Ascending aorta (tissue), 2 donors: ENCODE data around the gene POC1A. TPM values are rescaled to one million over a fixed set of nuclear protein-coding genes. Genes with fewer than 3 reads are reported as not detected.

ENCODE experiments used
- DNase-seq, 2 donors: peaks; one replicate each; pipeline ENCODE4 v3.0.0-alpha.2; 2019; ENCODE audit warnings: low spot score in 2 of 2
- H3K27ac ChIP-seq, 2 donors: fragments of 200-600 bp; sonication (generic); one replicate each; pipeline ENCODE4 v1.5.1; 2016 to 2017; ENCODE audit warnings: mild to moderate bottlenecking in 1 of 2
- H3K27me3 ChIP-seq: fragments of 200-600 bp; sonication (generic); one replicate; pipeline ENCODE4 v1.5.1; 2017
- H3K36me3 ChIP-seq, 2 donors: fragments of 200-600 bp; sonication (generic); one replicate each; pipeline ENCODE4 v1.5.1; 2016
- H3K4me1 ChIP-seq, 2 donors: fragments of 200-600 bp; sonication (generic); one replicate each; pipeline ENCODE4 v1.5.1; 2016 to 2017; ENCODE audit warnings: mild to moderate bottlenecking in 1 of 2
- H3K4me3 ChIP-seq, 2 donors: fragments of 200-600 bp; sonication (generic); one replicate each; pipeline ENCODE4 v1.5.1; 2016 to 2017; ENCODE audit warnings: mild to moderate bottlenecking in 1 of 2
- H3K9me3 ChIP-seq, 2 donors: fragments of 200-600 bp; sonication (generic); one replicate each; pipeline ENCODE4 v1.5.1; 2016
- intact Hi-C: fragments of 100-400 bp; cut with DNase I; formaldehyde crosslinking; loops from one replicate; pipeline ENCODE4 v1.15.1; 2023
- total RNA-seq: library from RNA; depleted of rRNA; stranded (reverse); fragments of >200 nt; gene quantifications from one replicate; pipeline ENCODE4 v1.1.0, GENCODE V29; 2016
- TF ChIP-seq, protein P1 (sequence below), 3 experiments: fragments of 200-600 bp in 2 of 3; fragments of 450-650 bp in 1 of 3; sonication (generic) in 2 of 3; IDR thresholded peaks; one replicate each; pipeline ENCODE4 v1.5.1; 2016 to 2019; ENCODE audit warnings: antibody characterized with exemption in 3 of 3, mild to moderate bottlenecking in 1 of 3, moderate library complexity in 1 of 3

POC1A gene
- total RNA-seq, 1 donor from 2014 or later = not detected

GRCh38 chr3:52121813-52122212, 32.4 kb downstream of the POC1A start:
- H3K4me3 ChIP-seq = no peak overlapping the region
- no peaks in the 10 kb centered on the region for H3K27me3 ChIP-seq
- TF ChIP-seq, protein P1, sequence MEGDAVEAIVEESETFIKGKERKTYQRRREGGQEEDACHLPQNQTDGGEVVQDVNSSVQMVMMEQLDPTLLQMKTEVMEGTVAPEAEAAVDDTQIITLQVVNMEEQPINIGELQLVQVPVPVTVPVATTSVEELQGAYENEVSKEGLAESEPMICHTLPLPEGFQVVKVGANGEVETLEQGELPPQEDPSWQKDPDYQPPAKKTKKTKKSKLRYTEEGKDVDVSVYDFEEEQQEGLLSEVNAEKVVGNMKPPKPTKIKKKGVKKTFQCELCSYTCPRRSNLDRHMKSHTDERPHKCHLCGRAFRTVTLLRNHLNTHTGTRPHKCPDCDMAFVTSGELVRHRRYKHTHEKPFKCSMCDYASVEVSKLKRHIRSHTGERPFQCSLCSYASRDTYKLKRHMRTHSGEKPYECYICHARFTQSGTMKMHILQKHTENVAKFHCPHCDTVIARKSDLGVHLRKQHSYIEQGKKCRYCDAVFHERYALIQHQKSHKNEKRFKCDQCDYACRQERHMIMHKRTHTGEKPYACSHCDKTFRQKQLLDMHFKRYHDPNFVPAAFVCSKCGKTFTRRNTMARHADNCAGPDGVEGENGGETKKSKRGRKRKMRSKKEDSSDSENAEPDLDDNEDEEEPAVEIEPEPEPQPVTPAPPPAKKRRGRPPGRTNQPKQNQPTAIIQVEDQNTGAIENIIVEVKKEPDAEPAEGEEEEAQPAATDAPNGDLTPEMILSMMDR (IDR thresholded peaks at IDR 0.05) = no peak
- peaks cover 0 to 6% of the 10 kb centered on the region in 2 donors for H3K4me1 ChIP-seq
- intact Hi-C loops = loop anchor here (2.0 to 5.0 kb wide), 2 partner anchors 31 to 50 kb away; no protein-coding TSS in a partner anchor
- H3K27ac ChIP-seq = peak overlapping the region; percentile 13 to 69
- H3K9me3 ChIP-seq = no peaks in the 10 kb centered on the region
- DNase-seq = no peak
- no peaks in the 10 kb centered on the region for H3K36me3 ChIP-seq

GRCh38 chr3:52121464-52121805, 32.8 kb downstream of the POC1A start:
- intact Hi-C loops = loop anchor here (5.0 kb wide), 1 partner anchor 49 kb away; no protein-coding TSS in a partner anchor
- no peak for DNase-seq
- TF ChIP-seq, protein P1 (IDR thresholded peaks at IDR 0.05) = no peak
- no peaks in the 10 kb centered on the region for H3K27me3 ChIP-seq
- H3K9me3 ChIP-seq = no peaks in the 10 kb centered on the region
- no peaks in the 10 kb centered on the region for H3K36me3 ChIP-seq
- H3K27ac ChIP-seq = peak overlapping the region; percentile 13 to 69
- H3K4me1 ChIP-seq = peaks cover 0 to 6% of the 10 kb centered on the region in 2 donors
- H3K4me3 ChIP-seq = no peak overlapping the region

DNA sequence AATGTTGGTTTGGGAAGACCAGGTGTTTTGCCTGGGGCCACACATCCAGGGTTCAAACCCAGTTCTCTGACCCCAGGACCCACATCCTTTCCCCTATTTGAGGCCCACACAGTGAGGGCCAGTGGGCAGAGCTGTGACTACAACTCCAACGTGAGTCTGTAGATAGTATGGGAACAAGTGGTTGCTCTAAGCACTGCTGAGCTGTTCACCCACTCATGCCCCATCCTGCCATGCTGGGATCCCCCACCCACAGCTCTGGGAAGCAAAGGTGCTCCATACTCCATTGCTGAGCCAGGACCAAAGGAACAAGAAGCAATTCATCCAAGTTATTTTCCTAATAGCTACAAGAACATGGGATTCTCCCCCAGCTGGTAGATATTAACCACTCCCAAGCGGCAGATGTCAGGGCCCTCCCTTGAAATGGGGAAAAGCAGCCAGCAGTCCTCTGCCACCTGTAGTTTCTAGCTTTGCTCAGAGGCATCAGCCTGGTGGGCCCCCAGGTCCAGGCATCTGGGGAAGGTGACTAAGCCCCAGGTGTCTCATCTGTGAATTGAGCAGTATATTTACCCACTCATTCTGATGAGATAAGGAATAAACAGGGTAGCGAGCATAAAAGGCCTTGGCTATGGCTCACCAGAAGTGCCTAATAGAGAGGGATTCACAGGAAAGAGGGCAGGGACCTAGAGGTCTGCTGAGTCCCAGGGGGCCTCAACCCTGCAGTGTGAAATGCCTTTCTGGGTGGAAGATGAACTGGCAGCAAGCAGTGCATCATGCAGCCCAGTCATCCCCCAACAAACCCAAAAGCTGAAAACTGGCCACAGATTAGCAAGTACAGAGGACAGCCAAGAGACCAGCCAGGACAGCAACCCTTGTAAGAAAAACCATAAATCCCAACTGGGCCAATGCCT, 33.4 kb downstream of the POC1A start:
- TF ChIP-seq, protein P1 (IDR thresholded peaks at IDR 0.05) = no peak
- H3K9me3 ChIP-seq = no peaks in the 10 kb centered on the region
- intact Hi-C loops = loop anchor here (5.0 kb wide), 1 partner anchor 49 kb away; no protein-coding TSS in a partner anchor
- no peak overlapping the region for H3K4me3 ChIP-seq
- H3K36me3 ChIP-seq = no peaks in the 10 kb centered on the region
- peaks cover 0 to 6% of the 10 kb centered on the region in 2 donors for H3K4me1 ChIP-seq
- peak overlapping the region; percentile 13 to 69 for H3K27ac ChIP-seq
- no peak for DNase-seq
- no peaks in the 10 kb centered on the region for H3K27me3 ChIP-seq

- H3K9me3 ChIP-seq = no peaks in the 10 kb centered on the region
- H3K27me3 ChIP-seq = no peaks in the 10 kb centered on the region
- no peak for DNase-seq
- TF ChIP-seq, protein P1 (IDR thresholded peaks at IDR 0.05) = no peak
- H3K27ac ChIP-seq = no peak overlapping the region
- H3K36me3 ChIP-seq = no peaks in the 10 kb centered on the region
- no peak overlapping the region for H3K4me3 ChIP-seq
- intact Hi-C loops = loop anchor here (5.0 kb wide), 1 partner anchor 48 kb away; no protein-coding TSS in a partner anchor
- peaks cover 0 to 6% of the 10 kb centered on the region in 2 donors for H3K4me1 ChIP-seq
These were observed 34.4 kb downstream of the POC1A start for GRCh38 chr3:52119826-52120225.

- no peak for DNase-seq
These were observed 35.1 kb downstream of the POC1A start for GRCh38 chr3:52119099-52119498.

More at GRCh38 chr3:52119099-52119498, 35.1 kb downstream of the POC1A start:
- peaks cover 0 to 6% of the 10 kb centered on the region in 2 donors for H3K4me1 ChIP-seq
- H3K9me3 ChIP-seq = no peaks in the 10 kb centered on the region
- H3K27me3 ChIP-seq = no peaks in the 10 kb centered on the region
- H3K4me3 ChIP-seq = no peak overlapping the region
- TF ChIP-seq, protein P1 (IDR thresholded peaks at IDR 0.05) = no peak
- H3K27ac ChIP-seq = no peak overlapping the region
- intact Hi-C loops = no loop called here
- no peaks in the 10 kb centered on the region for H3K36me3 ChIP-seq
